HG02852 (cell line): ENCODE measurements around the gene GGPS1.
A peak's percentile ranks its signal among the peaks of the same experiment; 100 is the strongest.
"Not testable (repeated sequence)": the region's sequence is repeated elsewhere in the genome, so short reads cannot be mapped to it uniquely, and the experiment has no call there.

Experiments
- ATAC-seq: cut with Tn5 transposase; IDR thresholded peaks from one replicate; pipeline ENCODE4 v1.9.1; 2021; ENCODE audit warnings: mild to moderate bottlenecking, moderate library complexity; ENCODE audit not compliant: unreplicated experiment

Gene GGPS1

GRCh38 chr1:235328271-235329138 lies at the start of gene GGPS1:
GGPS1 (plus strand) TSS chr1:235328570; CDS start chr1:235335265, 6,695 bp downstream.
- peak; percentile 71 for ATAC-seq

DNA sequence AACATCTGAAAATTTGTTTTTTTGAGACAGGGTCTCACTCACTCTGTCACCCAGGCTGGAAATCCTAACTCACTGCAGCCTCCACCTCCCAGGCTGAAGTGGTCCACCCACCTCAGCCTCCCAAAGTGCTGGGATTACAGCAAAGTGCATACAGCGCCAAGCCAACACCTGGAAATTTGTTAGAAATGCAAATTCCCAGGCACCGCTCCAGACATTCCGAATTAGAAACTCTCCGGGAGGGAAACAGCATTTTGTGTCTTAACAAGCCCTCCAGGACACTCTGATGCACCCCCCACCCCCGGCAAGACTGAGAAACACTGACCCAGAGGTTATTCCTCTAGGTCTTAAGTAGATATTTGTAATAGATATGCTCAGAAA lies 49.5 kb upstream of the GGPS1 start:
- no peak for ATAC-seq

DNA sequence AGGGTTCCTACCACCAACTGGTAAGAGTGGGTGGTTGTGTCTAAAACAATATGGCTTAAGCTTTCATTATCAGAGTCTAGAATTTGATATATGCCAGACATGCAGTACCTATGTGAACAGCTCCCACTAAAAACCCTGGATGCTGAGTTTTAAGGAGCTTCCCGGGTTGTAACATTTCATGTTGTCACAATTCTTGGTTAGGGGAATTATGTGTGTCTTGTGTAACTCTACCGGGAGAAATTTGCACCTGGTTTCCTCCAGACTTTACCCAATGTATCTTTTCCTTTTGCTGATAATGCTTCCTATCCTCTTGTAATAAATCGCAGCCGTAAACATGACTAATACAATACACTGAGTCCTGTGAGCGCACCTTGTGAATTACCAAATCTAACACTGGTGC lies 48.7 kb upstream of the GGPS1 start:
- ATAC-seq: no peak

GRCh38 chr1:235280467-235280866 lies 47.9 kb upstream of the GGPS1 start:
- no peak for ATAC-seq

DNA sequence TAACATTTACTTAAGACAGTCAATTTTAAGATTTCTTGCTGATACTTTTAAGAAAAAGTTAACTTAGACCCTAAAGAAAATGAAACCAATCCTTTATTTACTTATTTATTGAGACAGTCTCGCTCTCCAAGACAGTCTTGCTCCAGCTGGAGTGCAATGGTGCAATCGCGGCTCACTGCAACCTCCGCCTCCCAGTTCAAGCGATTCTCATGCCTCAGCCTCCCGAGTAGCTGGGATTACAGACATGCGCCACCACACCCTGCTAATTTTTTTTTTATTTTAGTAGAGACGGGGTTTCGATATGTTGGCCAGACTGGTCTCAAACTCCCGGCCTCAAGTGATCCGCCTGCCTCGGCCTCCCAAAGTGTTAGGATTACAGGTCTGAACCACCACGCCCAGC lies 44.7 kb upstream of the GGPS1 start:
- not testable (repeated sequence) for ATAC-seq

GRCh38 chr1:235284231-235284769 lies 44.1 kb upstream of the GGPS1 start:
- no peak for ATAC-seq

- ATAC-seq: no peak
Observed at GRCh38 chr1:235286667-235287066, 41.7 kb upstream of the GGPS1 start.

- no peak for ATAC-seq
Observed at GRCh38 chr1:235287208-235287882, 41.0 kb upstream of the GGPS1 start.

- ATAC-seq: no peak
Observed at GRCh38 chr1:235289859-235290739, 38.3 kb upstream of the GGPS1 start.

GRCh38 chr1:235290740-235291502 lies 37.4 kb upstream of the GGPS1 start:
- no peak for ATAC-seq

DNA sequence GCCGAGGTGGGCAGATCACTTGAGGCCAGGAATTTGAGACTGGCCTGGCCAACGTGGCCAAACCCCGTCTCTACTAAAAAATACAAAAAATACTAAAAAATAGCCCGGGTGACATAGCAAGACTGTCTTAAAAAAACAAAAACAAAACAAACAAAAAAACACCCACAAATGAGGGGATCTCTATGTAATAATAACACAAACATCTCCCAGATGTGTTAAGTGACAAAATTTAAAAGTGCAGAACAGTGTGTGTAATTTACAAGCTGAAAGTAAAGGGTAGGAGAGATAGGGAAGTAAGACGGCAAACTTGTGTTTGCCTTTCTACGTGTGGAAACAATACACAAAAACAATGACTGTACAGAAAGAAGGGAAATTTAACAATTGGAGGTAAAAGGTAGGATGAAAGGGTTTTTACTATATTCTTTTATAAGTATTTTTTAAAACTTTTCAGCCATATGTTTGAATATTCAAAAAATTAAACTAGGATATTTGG lies 36.7 kb upstream of the GGPS1 start:
- ATAC-seq: no peak

DNA sequence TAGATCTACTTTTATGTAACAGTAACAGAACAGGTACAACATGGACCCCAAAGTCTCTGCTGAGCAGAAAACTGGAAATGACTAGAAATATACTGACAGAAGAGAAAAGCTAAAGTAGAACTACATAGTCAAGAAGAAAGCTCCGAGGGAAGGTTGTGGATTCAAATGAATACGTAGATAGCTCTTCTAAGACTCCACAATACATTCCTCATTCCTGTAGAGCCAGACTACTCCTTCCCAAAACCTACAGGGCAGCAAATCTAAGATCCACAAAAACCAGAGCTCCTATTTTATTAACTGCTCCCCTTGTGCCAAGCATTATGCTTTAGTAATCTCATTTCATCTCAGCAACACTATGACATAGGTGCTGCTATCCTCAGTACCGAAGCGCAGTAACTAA lies 35.6 kb upstream of the GGPS1 start:
- ATAC-seq: no peak

DNA sequence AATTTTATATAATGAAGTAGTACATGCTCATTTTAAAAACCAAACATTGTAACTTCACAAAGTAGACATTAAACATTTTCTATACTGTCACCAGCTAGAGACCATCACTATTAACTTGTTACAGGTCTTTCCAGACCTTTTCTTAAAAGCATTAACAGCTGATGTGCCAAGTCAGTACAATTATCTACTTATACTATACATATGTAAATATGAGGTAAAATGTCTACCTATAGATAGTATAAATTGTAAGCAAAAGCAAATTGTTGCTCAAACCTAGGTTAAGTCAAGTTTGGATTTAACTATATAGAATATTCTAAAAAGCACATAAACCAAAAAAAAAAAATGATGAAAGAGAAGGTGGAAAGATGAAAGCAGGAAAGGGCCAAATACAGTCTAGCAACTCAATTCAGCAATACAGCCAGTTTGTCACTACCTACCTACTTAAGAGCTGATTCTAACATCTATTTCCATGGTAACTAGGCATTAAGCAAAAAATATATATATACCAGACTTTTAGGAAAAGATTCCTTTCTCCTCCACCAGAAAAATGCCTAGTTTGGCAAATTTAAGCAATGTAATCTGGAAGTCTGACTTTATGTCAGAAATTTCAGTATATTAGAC lies 34.9 kb upstream of the GGPS1 start:
- no peak for ATAC-seq

DNA sequence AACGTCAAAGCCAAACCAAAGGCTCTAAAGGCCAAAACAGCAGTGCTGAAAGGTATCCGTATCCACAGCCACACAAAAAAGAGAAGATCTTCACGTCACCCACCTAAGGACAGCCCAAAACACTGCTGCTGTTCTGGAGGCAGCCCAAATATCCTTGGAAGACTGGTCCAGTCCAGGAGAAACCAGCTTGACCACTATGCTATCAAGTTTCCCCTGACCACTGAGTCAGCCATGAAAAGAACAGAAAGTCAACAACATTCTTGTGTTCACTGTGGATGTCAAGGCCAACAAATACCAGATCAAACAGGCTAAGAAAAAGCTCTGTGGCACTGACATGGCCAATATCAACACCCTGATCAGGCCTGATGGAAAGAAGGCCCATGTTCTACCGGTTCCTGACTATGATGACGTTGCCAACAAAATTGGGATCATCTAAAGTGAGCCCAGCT lies 32.4 kb upstream of the GGPS1 start:
- ATAC-seq: no peak

DNA sequence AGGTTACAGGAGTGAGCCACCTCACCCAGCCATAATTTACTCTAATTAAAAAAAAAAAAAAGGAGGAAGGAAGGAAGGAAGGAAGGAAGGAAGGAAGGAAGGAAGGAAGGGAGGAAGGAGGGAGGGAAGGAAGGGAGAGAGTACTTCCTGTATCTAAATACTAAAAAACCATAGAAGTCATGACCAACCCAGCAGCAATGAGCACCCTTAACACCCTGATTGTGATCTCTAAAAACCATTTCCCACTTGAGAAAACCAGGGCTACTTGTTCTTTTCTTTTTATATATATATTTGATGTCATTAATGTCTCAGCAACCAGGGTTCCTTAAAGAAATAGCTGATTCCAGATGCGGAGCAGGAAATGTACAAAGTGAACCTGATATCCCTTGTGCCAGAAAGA lies 31.6 kb upstream of the GGPS1 start:
- ATAC-seq: no peak

DNA sequence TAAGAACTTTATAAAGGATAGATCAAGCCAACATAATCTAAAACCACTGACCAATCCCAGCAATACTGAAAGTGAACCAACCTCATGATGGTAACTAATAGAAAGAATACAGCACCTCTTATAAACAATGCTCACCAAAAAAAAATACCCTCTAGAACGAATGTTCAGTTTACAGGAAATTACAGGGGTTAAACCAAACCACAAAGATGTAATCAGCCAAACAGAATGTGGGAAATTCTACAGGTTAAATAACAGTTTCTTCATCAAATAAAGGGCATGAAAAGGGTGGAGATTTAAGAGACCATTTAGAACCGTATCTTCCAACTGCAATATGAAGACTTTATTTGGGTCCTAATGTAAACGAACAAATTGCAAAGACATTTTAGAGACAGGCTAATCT lies 30.8 kb upstream of the GGPS1 start:
- peak; percentile 50 for ATAC-seq

DNA sequence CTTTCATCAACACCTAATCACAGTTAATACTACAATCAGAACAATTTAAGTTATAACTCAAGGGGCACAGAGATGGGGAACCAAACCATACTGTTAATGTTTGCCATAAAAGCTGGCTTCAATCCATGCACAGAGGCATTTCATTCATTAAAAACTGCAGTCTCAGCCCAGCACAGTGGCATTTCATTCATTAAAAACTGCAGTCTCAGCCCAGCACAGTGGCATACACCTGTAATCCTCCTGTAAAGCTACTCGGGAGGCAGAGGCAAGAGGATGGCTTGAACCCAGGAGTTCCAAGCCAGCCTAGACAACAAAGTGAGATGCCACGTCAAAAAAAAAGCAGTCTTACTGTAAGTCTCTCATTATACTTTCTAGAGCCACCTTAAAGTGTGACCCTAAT lies 29.6 kb upstream of the GGPS1 start:
- ATAC-seq: no peak

DNA sequence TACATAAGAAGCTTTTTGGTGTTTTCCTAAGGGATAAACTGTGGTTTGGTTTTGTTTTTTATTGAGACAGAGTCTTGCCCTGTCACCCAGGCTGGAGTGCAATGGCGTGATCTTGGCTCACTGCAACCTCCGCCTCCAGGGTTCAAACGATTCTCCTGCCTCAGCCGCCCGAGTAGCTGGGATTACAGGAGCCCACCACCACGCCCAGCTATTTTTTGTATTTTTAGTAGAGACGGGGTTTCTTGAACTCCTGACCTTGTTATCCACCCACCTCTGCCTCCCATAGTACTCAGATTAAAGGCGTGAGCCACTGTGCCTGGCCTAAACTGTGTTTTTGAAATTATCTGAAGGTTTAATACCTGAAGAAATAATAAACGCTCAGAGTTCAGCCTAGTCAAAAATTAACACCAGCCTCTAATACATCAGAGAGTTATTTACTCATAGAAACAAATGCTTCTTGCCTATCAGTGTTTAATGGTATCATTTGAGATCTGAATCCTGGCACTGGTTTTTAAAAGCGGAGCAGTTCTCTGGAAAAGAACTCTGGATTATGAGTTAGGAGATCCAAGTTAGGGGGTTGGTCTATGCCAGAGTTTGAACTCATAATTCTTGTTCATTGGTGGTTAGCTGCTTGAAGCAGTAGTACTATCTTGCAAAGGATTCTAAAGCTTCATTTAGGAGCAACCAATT lies 29.1 kb upstream of the GGPS1 start:
- ATAC-seq: no peak

DNA sequence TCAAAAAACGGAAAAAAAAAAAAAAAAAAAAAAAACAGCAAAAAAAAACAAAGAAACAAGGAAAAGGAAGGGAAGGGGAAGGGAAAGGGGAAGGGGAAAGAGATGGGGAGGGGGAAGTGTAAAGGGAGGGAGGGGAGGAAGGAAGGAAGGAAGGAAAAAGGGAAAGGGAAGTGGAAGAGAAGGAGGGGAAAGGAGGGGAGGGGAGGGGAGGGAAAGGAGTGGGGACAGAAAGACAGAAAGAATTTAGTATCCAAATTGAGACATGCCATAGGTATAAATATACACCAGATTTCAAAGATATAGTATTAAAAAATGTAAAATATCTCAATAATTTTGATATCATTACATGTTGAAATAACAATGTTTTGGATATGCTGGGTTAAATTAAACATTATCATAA lies 26.2 kb upstream of the GGPS1 start:
- ATAC-seq: no peak
